ENCODE data around the gene PIEZO1. TPM values are rescaled to one million over a fixed set of nuclear protein-coding genes. Genes with fewer than 3 reads are reported as not detected.

PIEZO1 gene
- total RNA-seq, 1 donor from 2014 or later = 111 TPM

- DNase-seq (ENCODE audit: low spot score) (no peak), ATAC-seq (no peak)
- intact Hi-C loops (cut with DNase I) = no loop called here
Observed at GRCh38 chr16:88732172-88732960, 52.7 kb downstream of the PIEZO1 start.

GRCh38 chr16:88731699-88732098 lies 53.3 kb downstream of the PIEZO1 start:
- ATAC-seq (no peak), DNase-seq (ENCODE audit: low spot score) (no peak)
- intact Hi-C loops (cut with DNase I) = no loop called here

GRCh38 chr16:88730632-88731607 lies 54.1 kb downstream of the PIEZO1 start:
- no peak for DNase-seq (ENCODE audit: low spot score)
- no peak for ATAC-seq
- intact Hi-C loops (cut with DNase I) = no loop called here

- intact Hi-C loops (cut with DNase I) = no loop called here
- ATAC-seq (no peak), DNase-seq (ENCODE audit: low spot score) (no peak)
Observed at GRCh38 chr16:88727871-88728270, 57.1 kb downstream of the PIEZO1 start.

GRCh38 chr16:88726981-88727380 lies 58.0 kb downstream of the PIEZO1 start:
- ATAC-seq (no peak), DNase-seq (ENCODE audit: low spot score) (no peak)
- intact Hi-C loops (cut with DNase I) = no loop called here

- ATAC-seq (no peak), DNase-seq (ENCODE audit: low spot score) (no peak)
- intact Hi-C loops (cut with DNase I) = no loop called here
Observed at GRCh38 chr16:88726408-88726749, 58.6 kb downstream of the PIEZO1 start.

- DNase-seq (ENCODE audit: low spot score) = no peak
- intact Hi-C loops (cut with DNase I) = no loop called here
- no peak for ATAC-seq
Observed at GRCh38 chr16:88725609-88726407, 59.2 kb downstream of the PIEZO1 start.

GRCh38 chr16:88724855-88725555 lies 60.0 kb downstream of the PIEZO1 start:
- DNase-seq (ENCODE audit: low spot score) = no peak
- intact Hi-C loops (cut with DNase I) = loop anchor here (5.0 kb wide), 1 partner anchor 1828 kb away; no protein-coding TSS in a partner anchor
- ATAC-seq = no peak

- ATAC-seq (no peak), DNase-seq (ENCODE audit: low spot score) (no peak)
- intact Hi-C loops (cut with DNase I) = loop anchor here (5.0 kb wide), 1 partner anchor 1827 kb away; no protein-coding TSS in a partner anchor
Observed at GRCh38 chr16:88723911-88724310, 61.1 kb downstream of the PIEZO1 start.

GRCh38 chr16:88723507-88723887 lies 61.5 kb downstream of the PIEZO1 start:
- no peak for DNase-seq (ENCODE audit: low spot score)
- intact Hi-C loops (cut with DNase I) = loop anchor here (5.0 kb wide), 1 partner anchor 1826 kb away; no protein-coding TSS in a partner anchor
- no peak for ATAC-seq

GRCh38 chr16:88722784-88723506 lies 62.1 kb downstream of the PIEZO1 start:
- intact Hi-C loops (cut with DNase I) = loop anchor here (5.0 kb wide), 1 partner anchor 1826 kb away; no protein-coding TSS in a partner anchor
- no peak for ATAC-seq
- no peak for DNase-seq (ENCODE audit: low spot score)

GRCh38 chr16:88721815-88722755 lies 62.9 kb downstream of the PIEZO1 start:
- intact Hi-C loops (cut with DNase I) = loop anchor here (5.0 kb wide), 1 partner anchor 1825 kb away; no protein-coding TSS in a partner anchor
- DNase-seq (ENCODE audit: low spot score) (no peak), ATAC-seq (no peak)

GRCh38 chr16:88721236-88721635 lies 63.8 kb downstream of the PIEZO1 start:
- no peak for DNase-seq (ENCODE audit: low spot score)
- intact Hi-C loops (cut with DNase I) = loop anchor here (5.0 kb wide), 1 partner anchor 1824 kb away; no protein-coding TSS in a partner anchor
- no peak for ATAC-seq

GRCh38 chr16:88720396-88720970 lies 64.5 kb downstream of the PIEZO1 start:
- DNase-seq (ENCODE audit: low spot score) (no peak), ATAC-seq (no peak)
- intact Hi-C loops (cut with DNase I) = loop anchor here (5.0 kb wide), 1 partner anchor 1823 kb away; no protein-coding TSS in a partner anchor

GRCh38 chr16:88719933-88720296 lies 65.1 kb downstream of the PIEZO1 start:
- intact Hi-C loops (cut with DNase I) = loop anchor here (5.0 kb wide), 1 partner anchor 1823 kb away; no protein-coding TSS in a partner anchor
- no peak for DNase-seq (ENCODE audit: low spot score)
- ATAC-seq = no peak

GRCh38 chr16:88719267-88719932 lies 65.6 kb downstream of the PIEZO1 start:
- peak; percentile 84 for DNase-seq (ENCODE audit: low spot score)
- intact Hi-C loops (cut with DNase I) = no loop called here
- ATAC-seq = peak; percentile 72

Data from sciatic nerve (tissue), 2 donors.